HepG2 (cell line): ENCODE measurements around the gene BSN. TPM values are rescaled to one million over a fixed set of nuclear protein-coding genes. Genes with fewer than 3 reads are reported as not detected.

Source experiments
- ATAC-seq: fragments of 200-7000 bp; cut with Tn5 transposase; 3 replicates; pipeline ENCODE4 v1.9.1; 2020; ENCODE audit warnings: mild to moderate bottlenecking, moderate library complexity
- BruUV-seq: library from RNA; stranded (reverse); fragments of 400-500 nt; replicated peaks from 2 replicates; lab custom pipeline; 2021; lab: Mats Ljungman, UMichigan
- CTCF ChIA-PET: fragments of 300-600 bp; formaldehyde crosslinking; extraction: SDS; loops from one replicate; lab custom pipeline; 2021; ENCODE audit warnings: low total read pairs, inconsistent platforms, low intra/inter-chr PET ratio; lab: Yijun Ruan, JAX
- POLR2A ChIA-PET: fragments of 350-600 bp; sonication (Branson Sonifier 250); formaldehyde crosslinking; loops from one replicate; lab custom pipeline; 2020; ENCODE audit warnings: antibody characterized with exemption, inconsistent platforms; lab: Yijun Ruan, JAX
- DNase-seq: peaks from one replicate; pipeline ENCODE4 v3.0.0-alpha.2; 2015; ENCODE audit warnings: low spot score
- FAIRE-seq: peaks from 3 replicates; lab custom pipeline; 2011; peaks lifted over from hg19 to GRCh38; lab: Jason Lieb, UNC
- H2AFZ ChIP-seq: one replicate; pipeline ENCODE4 v1.6.1; 2011; ENCODE audit warnings: low read length, inconsistent platforms
- H3K27ac ChIP-seq: fragments of 300-600 bp; 3 replicates; pipeline ENCODE4 v1.8.0; 2011; ENCODE audit warnings: mixed run types, mild to moderate bottlenecking, mixed read lengths, low read length, inconsistent platforms; ENCODE audit not compliant: insufficient read depth; ENCODE audit errors: extremely low read length
- H3K27me3 ChIP-seq, 2 experiments: fragments of 200-600 bp in 1 of 2; 2 replicates in 1 of 2; 3 replicates in 1 of 2; pipeline versions ENCODE4 v1.6.0 to v1.8.0; 2011; ENCODE audit warnings: low read length in 2 of 2, mild to moderate bottlenecking in 2 of 2, moderate library complexity in 2 of 2, inconsistent platforms in 1 of 2; ENCODE audit not compliant: insufficient read depth in 2 of 2, control insufficient read depth in 1 of 2
- H3K36me3 ChIP-seq, 2 experiments: fragments of 200-600 bp in 1 of 2; replicated peaks in 1 of 2; 2 replicates in 1 of 2; 3 replicates in 1 of 2; pipeline versions ENCODE4 v1.5.1 to v1.8.0; 2011; ENCODE audit warnings: low read length in 2 of 2, inconsistent platforms in 1 of 2; ENCODE audit not compliant: insufficient read depth in 2 of 2, control insufficient read depth in 1 of 2
- H3K4me1 ChIP-seq: 2 replicates; pipeline ENCODE4 v1.5.1; 2012; ENCODE audit warnings: low read length, inconsistent platforms; ENCODE audit not compliant: insufficient read depth
- H3K4me2 ChIP-seq: 2 replicates; pipeline ENCODE4 v1.6.0; 2011; ENCODE audit warnings: low read depth, low read length, inconsistent platforms
- H3K4me3 ChIP-seq, 3 experiments: fragments of 200-600 bp in 1 of 3; sonication (generic), shearing (Covaris generic) in 1 of 3; replicated peaks in 1 of 3; 2 replicates each; pipeline ENCODE4 v1.5.1; 2011 to 2016; ENCODE audit warnings: low read length in 3 of 3, inconsistent platforms in 2 of 3, low read depth in 2 of 3, mild to moderate bottlenecking in 2 of 3, control low read depth in 1 of 3, mixed read lengths in 1 of 3; ENCODE audit not compliant: insufficient read depth in 1 of 3
- H3K79me2 ChIP-seq: one replicate; pipeline ENCODE4 v1.6.1; 2011; ENCODE audit warnings: low read length, inconsistent platforms; ENCODE audit not compliant: insufficient read depth
- H3K9ac ChIP-seq: 2 replicates; pipeline ENCODE4 v1.6.0; 2011; ENCODE audit warnings: mild to moderate bottlenecking, low read depth, low read length, inconsistent platforms; ENCODE audit not compliant: insufficient read depth
- H3K9me3 ChIP-seq: 2 replicates; pipeline ENCODE4 v1.5.1; 2012; ENCODE audit warnings: mild to moderate bottlenecking, low read length
- H4K20me1 ChIP-seq: 2 replicates; pipeline ENCODE4 v1.6.0; 2011; ENCODE audit warnings: inconsistent platforms, mild to moderate bottlenecking, low read length, moderate library complexity; ENCODE audit not compliant: insufficient read depth
- ESRRA ChIP-seq: sonication (generic); formaldehyde crosslinking; IDR thresholded peaks from 2 replicates; pipeline ENCODE4 v1.5.1; 2020; ENCODE audit warnings: mild to moderate bottlenecking, low read depth, missing genetic modification reagents
- FOSL1 ChIP-seq: sonication (generic); formaldehyde crosslinking; IDR thresholded peaks from 2 replicates; pipeline ENCODE4 v1.9.0; 2021; ENCODE audit warnings: missing genetic modification reagents, borderline replicate concordance
- HMGXB3 ChIP-seq: sonication (generic); formaldehyde crosslinking; IDR thresholded peaks from 2 replicates; pipeline ENCODE4 v1.4.0; 2020; ENCODE audit warnings: missing genetic modification reagents, borderline replicate concordance
- MIER2 ChIP-seq: IDR thresholded peaks from 2 replicates; pipeline ENCODE4 v1.6.1; 2016; ENCODE audit warnings: missing biosample characterization, missing genetic modification reagents
- MTF2 ChIP-seq: sonication (generic); formaldehyde crosslinking; IDR thresholded peaks from 2 replicates; pipeline ENCODE4 v1.5.0; 2020; ENCODE audit warnings: missing genetic modification reagents, borderline replicate concordance
- TRIM22 ChIP-seq: fragments of 450-650 bp; IDR thresholded peaks from 2 replicates; pipeline ENCODE4 v1.6.1; 2017
- ZC3H4 ChIP-seq: sonication (generic); formaldehyde crosslinking; IDR thresholded peaks from 2 replicates; pipeline ENCODE4 v1.4.0; 2020; ENCODE audit warnings: missing genetic modification reagents, borderline replicate concordance
- ZNF704 ChIP-seq: sonication (generic); formaldehyde crosslinking; IDR thresholded peaks from 2 replicates; pipeline ENCODE4 v1.8.1; 2023; ENCODE audit warnings: mild to moderate bottlenecking, inconsistent platforms, moderate library complexity, missing genetic modification reagents, borderline replicate concordance
- ZNF713 ChIP-seq: sonication (generic); formaldehyde crosslinking; IDR thresholded peaks from 2 replicates; pipeline ENCODE4 v1.4.0; 2020; ENCODE audit warnings: mild to moderate bottlenecking, missing genetic modification reagents
- ZNF740 ChIP-seq: sonication (generic); formaldehyde crosslinking; IDR thresholded peaks from 2 replicates; pipeline ENCODE4 v1.4.0; 2020; ENCODE audit warnings: missing genetic modification reagents
- in situ Hi-C: cut with HindIII; loops from 2 replicates; pipeline ENCODE4 v1.10.0; 2017; ENCODE audit warnings: low pct_unique_long_range_greater_than_20kb; ENCODE audit not compliant: extremely low pct_ligation_motif_present
- intact Hi-C: fragments of 100-400 bp; cut with micrococcal nuclease; formaldehyde crosslinking; loops from one replicate; pipeline ENCODE4 v1.10.0; 2022; ENCODE audit not compliant: unreplicated experiment
- polyA plus RNA-seq, 8 experiments: library from polyadenylated mRNA; depleted of rRNA in 3 of 8; stranded (reverse) in 7 of 8; unstranded in 1 of 8; fragments of >200 nt; fragmentation: Illumina TruSeq in 4 of 8; extraction: Trizol in 4 of 8; gene quantifications; 2 replicates each; pipeline versions ENCODE4 v1.2.1 to v1.2.3, GENCODE V29; 2011 to 2016; ENCODE audit warnings: low read depth in 4 of 8, missing spikeins in 1 of 8, mixed read lengths in 1 of 8; ENCODE audit not compliant: insufficient read depth in 1 of 8
- total RNA-seq, 5 experiments: library from RNA; depleted of rRNA; stranded (reverse); fragments of >200 nt; fragmentation: Illumina TruSeq; extraction: Trizol; gene quantifications; 2 replicates each; pipeline ENCODE4 v1.2.3, GENCODE V29; 2016; ENCODE audit warnings: low read depth in 1 of 5

Gene BSN
- total and polyA plus RNA-seq, 2 of the 13 experiments (the other 11 are each of a cell fraction or from before 2014, with no cell fraction given) = 0.42 to 0.86 TPM

GRCh38 chr3:49552087-49552486, 2.2 kb upstream of the BSN start:
- Histone ChIP-seq H3K27me3 (peaks cover 0 to 19% of the 10 kb centered on the region in 2 experiments; a peak in 2 of 5 replicates), H3K9ac (no peak overlapping the region), H2AFZ (no peak overlapping the region), H3K27ac (no peak overlapping the region), H3K4me1 (peaks cover 48% of the 10 kb centered on the region)
- DNase-seq = no peak
- in situ Hi-C loops = no loop called here
- intact Hi-C loops = no loop called here
- ChIA-PET POLR2A (interaction anchor here (1.1 to 5.9 kb wide), 2 partner anchors 12 to 18 kb away, joined by 4 to 53 read pairs; no protein-coding TSS in a partner anchor), CTCF (no interaction called here)
- no peak for TF ChIP-seq TRIM22
- TF ChIP-seq ZC3H4 (CRISPR knock-in tag) = no peak
- TF ChIP-seq MTF2 (CRISPR knock-in tag) = no peak
- TF ChIP-seq FOSL1 (CRISPR knock-in tag) = no peak
- no peak for TF ChIP-seq ESRRA (CRISPR knock-in tag)
- no peak for TF ChIP-seq ZNF704 (CRISPR knock-in tag)
- no peak for TF ChIP-seq ZNF713 (CRISPR knock-in tag)
- no peak for TF ChIP-seq ZNF740 (CRISPR knock-in tag)
- no peak for TF ChIP-seq HMGXB3
- TF ChIP-seq MIER2 (CRISPR knock-in tag) = no peak
- TF ChIP-seq, all 625 proteins: peak for 0
- no TSS peak for BruUV-seq
- Histone ChIP-seq H3K79me2 (peaks cover 3% of the 10 kb centered on the region), H3K9me3 (no peaks in the 10 kb centered on the region), H3K4me3 (no peak overlapping the region), H4K20me1 (no peaks in the 10 kb centered on the region), H3K4me2 (peak overlapping the region; percentile 16; the same call in 1 of the 2 replicates), H3K36me3 (no peaks in the 10 kb centered on the region)
- ATAC-seq (no peak), FAIRE-seq (no peak)
